IMR-90 (cell line): ENCODE results near the gene LPGAT1.

ENCODE experiments used
- POLR2A ChIP-seq: IDR thresholded peaks from 2 replicates; pipeline ENCODE4 v1.6.1; 2012; ENCODE audit warnings: mild to moderate bottlenecking, low read depth, low read length
- TF ChIP-seq, protein P1 (sequence below): conservative IDR thresholded peaks from 2 replicates; pipeline ENCODE4 v1.5.1; 2012; ENCODE audit warnings: mild to moderate bottlenecking, low read depth, low read length, improper control_type of control experiment

DNA sequence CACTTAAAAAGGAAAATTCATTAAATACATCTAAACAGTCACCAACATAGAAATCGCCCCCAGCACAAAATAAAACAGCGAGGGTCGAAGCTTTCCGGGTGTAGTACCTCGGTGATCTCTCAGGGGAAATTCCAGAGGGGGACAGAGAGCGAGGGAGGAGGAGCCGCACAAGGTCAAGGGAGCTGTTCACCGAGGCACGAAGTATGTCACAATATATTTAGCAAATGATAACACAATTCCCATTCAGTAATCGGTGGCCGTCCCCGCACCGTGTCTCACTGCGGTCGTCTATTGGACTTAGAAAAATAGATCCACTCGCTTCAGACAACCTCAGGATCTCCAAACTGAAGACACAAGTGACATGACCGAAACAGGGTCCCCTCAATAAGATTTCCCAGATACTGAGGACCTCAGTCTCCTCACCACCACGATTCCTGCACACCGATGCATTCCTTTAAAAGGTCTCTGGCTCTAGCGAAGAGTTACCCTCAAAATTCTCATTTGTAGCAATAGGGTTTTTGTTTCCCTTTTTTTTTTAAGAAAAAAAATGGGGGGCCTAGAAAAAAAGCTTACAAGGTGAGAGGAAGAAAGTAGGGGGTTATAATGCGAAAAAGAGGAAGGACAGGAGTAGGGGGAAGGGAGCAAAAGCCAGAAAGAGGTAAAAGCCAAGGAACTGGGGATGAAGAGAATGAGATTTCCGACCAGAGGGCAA lies 1.1 kb downstream of the LPGAT1 start:
- TF ChIP-seq POLR2A: no peak
- TF ChIP-seq, protein P1, sequence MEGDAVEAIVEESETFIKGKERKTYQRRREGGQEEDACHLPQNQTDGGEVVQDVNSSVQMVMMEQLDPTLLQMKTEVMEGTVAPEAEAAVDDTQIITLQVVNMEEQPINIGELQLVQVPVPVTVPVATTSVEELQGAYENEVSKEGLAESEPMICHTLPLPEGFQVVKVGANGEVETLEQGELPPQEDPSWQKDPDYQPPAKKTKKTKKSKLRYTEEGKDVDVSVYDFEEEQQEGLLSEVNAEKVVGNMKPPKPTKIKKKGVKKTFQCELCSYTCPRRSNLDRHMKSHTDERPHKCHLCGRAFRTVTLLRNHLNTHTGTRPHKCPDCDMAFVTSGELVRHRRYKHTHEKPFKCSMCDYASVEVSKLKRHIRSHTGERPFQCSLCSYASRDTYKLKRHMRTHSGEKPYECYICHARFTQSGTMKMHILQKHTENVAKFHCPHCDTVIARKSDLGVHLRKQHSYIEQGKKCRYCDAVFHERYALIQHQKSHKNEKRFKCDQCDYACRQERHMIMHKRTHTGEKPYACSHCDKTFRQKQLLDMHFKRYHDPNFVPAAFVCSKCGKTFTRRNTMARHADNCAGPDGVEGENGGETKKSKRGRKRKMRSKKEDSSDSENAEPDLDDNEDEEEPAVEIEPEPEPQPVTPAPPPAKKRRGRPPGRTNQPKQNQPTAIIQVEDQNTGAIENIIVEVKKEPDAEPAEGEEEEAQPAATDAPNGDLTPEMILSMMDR: no peak
